Body of pancreas (tissue), 2 donors: ENCODE results near the gene AFDN. TPM values are rescaled to one million over a fixed set of nuclear protein-coding genes. Genes with fewer than 3 reads are reported as not detected.

Source experiments
- total RNA-seq, 2 donors: library from RNA; depleted of rRNA; stranded (reverse); fragments of >200 nt; gene quantifications; one replicate each; pipeline ENCODE4 v1.1.0, GENCODE V29; 2016

AFDN gene
- total RNA-seq, 2 donors from 2014 or later: 160 to 195 TPM

Other genes with a start within 250 kb of the AFDN start
- gene KIF25, start 170.8 kb downstream of the AFDN start, total RNA-seq: 1 to 10 TPM in 1 of 2 donors, not detected in 1; 1.8 TPM